H9 (cell line): Measurements from ENCODE around the gene C16orf90. TPM values are rescaled to one million over a fixed set of nuclear protein-coding genes. Genes with fewer than 3 reads are reported as not detected.

ENCODE experiments used
- DNase-seq: peaks from one replicate; pipeline ENCODE4 v3.0.0-alpha.2; 2017
- H2AFZ ChIP-seq: one replicate; pipeline ENCODE4 v1.6.1; 2013; ENCODE audit warnings: mild to moderate bottlenecking, low read length, control low read depth, moderate library complexity
- H2AK5ac ChIP-seq: 2 replicates; pipeline ENCODE4 v1.6.1; 2013; ENCODE audit warnings: low read length, control low read depth, mixed read lengths; ENCODE audit not compliant: insufficient read length
- H2BK120ac ChIP-seq: one replicate; pipeline ENCODE4 v1.6.1; 2013; ENCODE audit warnings: low read depth, mild to moderate bottlenecking, low read length, control low read depth, inconsistent platforms; ENCODE audit not compliant: poor library complexity, severe bottlenecking
- H2BK12ac ChIP-seq: 2 replicates; pipeline ENCODE4 v1.6.1; 2013; ENCODE audit warnings: low read length, control low read depth, mixed read lengths, low read depth; ENCODE audit not compliant: insufficient read length
- H2BK15ac ChIP-seq: 2 replicates; pipeline ENCODE4 v1.6.1; 2013; ENCODE audit warnings: low read depth, low read length, control low read depth
- H2BK20ac ChIP-seq: one replicate; pipeline ENCODE4 v1.6.1; 2013; ENCODE audit warnings: low read depth, mild to moderate bottlenecking, low read length, control low read depth, inconsistent platforms; ENCODE audit not compliant: poor library complexity, severe bottlenecking
- H2BK5ac ChIP-seq: 2 replicates; pipeline ENCODE4 v1.6.1; 2013; ENCODE audit warnings: low read length, control low read depth, mixed read lengths; ENCODE audit not compliant: insufficient read length
- H3K14ac ChIP-seq: 2 replicates; pipeline ENCODE4 v1.6.1; 2013; ENCODE audit warnings: low read length, control low read depth; ENCODE audit not compliant: insufficient read depth
- H3K18ac ChIP-seq: 2 replicates; pipeline ENCODE4 v1.6.1; 2013; ENCODE audit warnings: low read depth, mild to moderate bottlenecking, mixed read lengths, low read length, control low read depth; ENCODE audit not compliant: insufficient read length
- H3K23ac ChIP-seq: 2 replicates; pipeline ENCODE4 v1.6.1; 2013; ENCODE audit warnings: low read length, control low read depth, mixed read lengths, low read depth; ENCODE audit not compliant: insufficient read length
- H3K23me2 ChIP-seq: 2 replicates; pipeline ENCODE4 v1.6.1; 2013; ENCODE audit warnings: low read depth, mild to moderate bottlenecking, mixed read lengths, low read length, control low read depth; ENCODE audit not compliant: insufficient read length, poor library complexity, severe bottlenecking
- H3K27ac ChIP-seq: 2 replicates; pipeline ENCODE4 v1.5.1; 2013; ENCODE audit warnings: low read length, control low read depth, mixed read lengths, low read depth; ENCODE audit not compliant: insufficient read length
- H3K27me3 ChIP-seq: 2 replicates; pipeline ENCODE4 v1.6.1; 2013; ENCODE audit warnings: low read length, control low read depth, inconsistent platforms; ENCODE audit not compliant: insufficient read depth
- H3K4ac ChIP-seq: 2 replicates; pipeline ENCODE4 v1.6.1; 2013; ENCODE audit warnings: low read depth, mild to moderate bottlenecking, control low read depth, inconsistent platforms, low read length, moderate library complexity
- H3K4me1 ChIP-seq: 2 replicates; pipeline ENCODE4 v1.6.1; 2013; ENCODE audit warnings: low read length, control low read depth, inconsistent platforms; ENCODE audit not compliant: insufficient read depth
- H3K4me2 ChIP-seq: 2 replicates; pipeline ENCODE4 v1.6.1; 2013; ENCODE audit warnings: low read length, control low read depth, mixed read lengths; ENCODE audit not compliant: insufficient read length, insufficient read depth
- H3K56ac ChIP-seq: 2 replicates; pipeline ENCODE4 v1.6.1; 2013; ENCODE audit warnings: low read depth, mild to moderate bottlenecking, mixed read lengths, low read length, control low read depth; ENCODE audit not compliant: insufficient read length
- H3K79me1 ChIP-seq: 2 replicates; pipeline ENCODE4 v1.6.1; 2013; ENCODE audit warnings: low read depth, mild to moderate bottlenecking, moderate library complexity, low read length, control low read depth, inconsistent platforms; ENCODE audit not compliant: insufficient read depth, poor library complexity, severe bottlenecking
- H3K79me2 ChIP-seq: 2 replicates; pipeline ENCODE4 v1.6.1; 2013; ENCODE audit warnings: low read length, control low read depth, inconsistent platforms; ENCODE audit not compliant: insufficient read depth
- H3K9ac ChIP-seq: 2 replicates; pipeline ENCODE4 v1.6.1; 2013; ENCODE audit warnings: low read length, control low read depth, mixed read lengths; ENCODE audit not compliant: insufficient read length; ENCODE audit errors: extremely low read depth
- H3K9me3 ChIP-seq: one replicate; pipeline ENCODE4 v1.6.1; 2013; ENCODE audit warnings: low read depth, low read length, inconsistent platforms; ENCODE audit not compliant: control insufficient read depth
- H3T11ph ChIP-seq: one replicate; pipeline ENCODE4 v1.6.1; 2013; ENCODE audit warnings: mild to moderate bottlenecking, low read length, control low read depth, inconsistent platforms
- H4K20me1 ChIP-seq: one replicate; pipeline ENCODE4 v1.6.1; 2013; ENCODE audit not compliant: control insufficient read depth, insufficient read length, insufficient read depth
- H4K5ac ChIP-seq: 2 replicates; pipeline ENCODE4 v1.6.1; 2013; ENCODE audit warnings: low read depth, mild to moderate bottlenecking, mixed read lengths, low read length, control low read depth; ENCODE audit not compliant: insufficient read length
- H4K8ac ChIP-seq: replicated peaks from 2 replicates; pipeline ENCODE4 v1.6.1; 2013; ENCODE audit warnings: low read length, control low read depth, mixed read lengths, low read depth; ENCODE audit not compliant: insufficient read length
- H4K91ac ChIP-seq: 2 replicates; pipeline ENCODE4 v1.6.1; 2013; ENCODE audit warnings: low read depth, mild to moderate bottlenecking, moderate library complexity, mixed read lengths, low read length, control low read depth; ENCODE audit not compliant: insufficient read length
- H3K27ac Mint-ChIP-seq, 3 experiments: 2 replicates in 2 of 3; 3 replicates in 1 of 3; pipeline ENCODE4 v1.8.0; 2020 to 2021; ENCODE audit warnings: mixed read lengths in 3 of 3, mild to moderate bottlenecking in 1 of 3, moderate library complexity in 1 of 3
- H3K27me3 Mint-ChIP-seq: 2 replicates; pipeline ENCODE4 v1.8.0; 2021; ENCODE audit warnings: low read depth, mild to moderate bottlenecking, moderate library complexity, mixed read lengths
- H3K36me3 Mint-ChIP-seq, 3 experiments: 2 replicates in 2 of 3; 3 replicates in 1 of 3; pipeline ENCODE4 v1.8.0; 2020 to 2021; ENCODE audit warnings: low read depth in 3 of 3, mixed read lengths in 3 of 3; ENCODE audit not compliant: insufficient read depth in 1 of 3
- H3K4me1 Mint-ChIP-seq, 2 experiments: 2 replicates each; pipeline ENCODE4 v1.8.0; 2020; ENCODE audit warnings: mixed read lengths in 2 of 2
- H3K4me3 Mint-ChIP-seq, 2 experiments: 2 replicates in 1 of 2; 3 replicates in 1 of 2; pipeline ENCODE4 v1.8.0; 2020 to 2021; ENCODE audit warnings: mild to moderate bottlenecking in 2 of 2, mixed read lengths in 2 of 2, moderate library complexity in 1 of 2
- H3K9me3 Mint-ChIP-seq, 2 experiments: 2 replicates in 1 of 2; 3 replicates in 1 of 2; pipeline ENCODE4 v1.8.0; 2020; ENCODE audit warnings: mild to moderate bottlenecking in 2 of 2, mixed read lengths in 2 of 2, moderate library complexity in 1 of 2
- WGBS: extraction: QIAGEN DNeasy Blood & Tissue Kit; methylation state at CpG from one replicate; pipeline ENCODE4 v1.1.7; 2013; ENCODE audit warnings: missing lambda C conversion rate, low lambda C conversion rate, mixed read lengths; ENCODE audit not compliant: insufficient read length; ENCODE audit errors: extremely low coverage; 5-methylcytosine and 5-hydroxymethylcytosine counted together
- total RNA-seq: library from RNA; stranded (reverse); gene quantifications from 2 replicates; pipeline ENCODE4 v1.2.1, GENCODE V29; 2021
- TF ChIP-seq, protein P1 (sequence below): fragments of 200-600 bp; sonication (generic); conservative IDR thresholded peaks from 3 replicates; pipeline ENCODE4 v1.8.0; 2021; ENCODE audit warnings: antibody characterized with exemption, mild to moderate bottlenecking

C16orf90 gene
- total RNA-seq, 1 experiment from 2014 or later, result not detected

DNA sequence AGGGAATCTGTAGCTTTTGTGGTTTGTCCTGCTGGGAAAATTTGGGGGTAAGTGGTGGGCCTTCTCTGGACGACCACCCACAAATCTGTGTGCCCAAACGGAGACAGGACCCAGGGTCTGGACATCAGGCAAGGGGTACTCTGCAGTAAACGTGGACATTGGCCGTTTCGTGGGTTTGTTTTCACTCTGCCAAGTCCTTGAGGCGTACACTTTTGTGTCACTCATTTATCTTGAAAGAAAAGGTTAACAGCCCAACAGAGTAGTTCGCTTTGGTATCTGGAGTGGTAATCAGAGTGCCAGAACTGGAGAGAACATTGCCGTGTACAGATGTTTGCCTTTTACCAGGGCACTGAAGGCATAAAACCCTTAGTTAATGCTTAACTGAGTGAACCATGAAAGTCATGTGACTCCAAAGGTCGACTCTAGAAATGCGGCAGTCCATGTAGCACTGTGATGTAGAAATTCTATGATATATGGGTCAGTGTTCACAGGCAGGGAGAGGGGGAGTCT is 36.4 kb downstream of the C16orf90 start:
- Histone ChIP-seq H4K91ac (no peak overlapping the region), H2AFZ (no peak overlapping the region), H3K23ac (no peak overlapping the region), H2BK5ac (no peak overlapping the region), H2BK20ac (no peak overlapping the region), H3K14ac (peak overlapping the region; percentile 96; the same call in 1 of the 2 replicates), H4K20me1 (no peaks in the 10 kb centered on the region), H3K9me3 (no peaks in the 10 kb centered on the region), H3K9ac (peak overlapping the region; percentile 86), H2BK120ac (no peak overlapping the region), H3K27ac (no peak overlapping the region), H3K4ac (no peak overlapping the region), H2BK15ac (no peak overlapping the region), H3K56ac (no peak overlapping the region), H3K79me2 (peaks cover 20% of the 10 kb centered on the region), H4K8ac (no peak overlapping the region), H3T11ph (no peak overlapping the region), H3K4me2 (peak overlapping the region; percentile 90), H4K5ac (no peak overlapping the region), H3K18ac (peak overlapping the region; percentile 46), H3K27me3 (no peaks in the 10 kb centered on the region), H3K79me1 (peaks cover 7% of the 10 kb centered on the region), H3K4me1 (peaks cover 8% of the 10 kb centered on the region; the same call in 1 of the 2 replicates), H3K23me2 (peaks cover 8% of the 10 kb centered on the region), H2AK5ac (no peak overlapping the region), H2BK12ac (peak overlapping the region; percentile 43)
- peaks cover 34 to 36% of the 10 kb centered on the region in 2 experiments for H3K4me1 Mint-ChIP-seq
- no peaks in the 10 kb centered on the region for H3K36me3 Mint-ChIP-seq
- no peak for DNase-seq
- peak overlapping the region; percentile 92 to 96 for H3K4me3 Mint-ChIP-seq
- WGBS, result no CpG with 5 or more reads among the region's 10 CpGs
- peak overlapping the region; percentile 87 to 95 (median 94); a peak in 6 of 7 replicates for H3K27ac Mint-ChIP-seq
- TF ChIP-seq, protein P1, sequence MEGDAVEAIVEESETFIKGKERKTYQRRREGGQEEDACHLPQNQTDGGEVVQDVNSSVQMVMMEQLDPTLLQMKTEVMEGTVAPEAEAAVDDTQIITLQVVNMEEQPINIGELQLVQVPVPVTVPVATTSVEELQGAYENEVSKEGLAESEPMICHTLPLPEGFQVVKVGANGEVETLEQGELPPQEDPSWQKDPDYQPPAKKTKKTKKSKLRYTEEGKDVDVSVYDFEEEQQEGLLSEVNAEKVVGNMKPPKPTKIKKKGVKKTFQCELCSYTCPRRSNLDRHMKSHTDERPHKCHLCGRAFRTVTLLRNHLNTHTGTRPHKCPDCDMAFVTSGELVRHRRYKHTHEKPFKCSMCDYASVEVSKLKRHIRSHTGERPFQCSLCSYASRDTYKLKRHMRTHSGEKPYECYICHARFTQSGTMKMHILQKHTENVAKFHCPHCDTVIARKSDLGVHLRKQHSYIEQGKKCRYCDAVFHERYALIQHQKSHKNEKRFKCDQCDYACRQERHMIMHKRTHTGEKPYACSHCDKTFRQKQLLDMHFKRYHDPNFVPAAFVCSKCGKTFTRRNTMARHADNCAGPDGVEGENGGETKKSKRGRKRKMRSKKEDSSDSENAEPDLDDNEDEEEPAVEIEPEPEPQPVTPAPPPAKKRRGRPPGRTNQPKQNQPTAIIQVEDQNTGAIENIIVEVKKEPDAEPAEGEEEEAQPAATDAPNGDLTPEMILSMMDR, result no peak
- no peaks in the 10 kb centered on the region for H3K27me3 Mint-ChIP-seq
- H3K9me3 Mint-ChIP-seq, result no peaks in the 10 kb centered on the region
